Astrocyte of the spinal cord (primary cell): ENCODE results near the gene PTPRG.

Experiments
- DNase-seq: peaks from one replicate; pipeline ENCODE4 v3.0.0; 2011; ENCODE audit warnings: low read depth, low spot score
- H3K4me3 ChIP-seq: 2 replicates; pipeline ENCODE4 v1.5.1; 2011; ENCODE audit warnings: low read depth, mild to moderate bottlenecking, low read length, moderate library complexity
- CTCF ChIP-seq: IDR thresholded peaks from 2 replicates; pipeline ENCODE4 v1.5.1; 2012; ENCODE audit warnings: low read depth, mild to moderate bottlenecking, low read length, inconsistent platforms
- in situ Hi-C: cut with HindIII; loops from 2 replicates; pipeline ENCODE4 v1.10.0; 2017; ENCODE audit warnings: low sequenced_read_pairs

Gene PTPRG

GRCh38 chr3:61680617-61681016 lies 119.2 kb downstream of the PTPRG start:
- no peak for DNase-seq
- in situ Hi-C loops, result no loop called here
- no peak for TF ChIP-seq CTCF
- no peak overlapping the region for H3K4me3 ChIP-seq

- no peak overlapping the region for H3K4me3 ChIP-seq
- in situ Hi-C loops, result no loop called here
- DNase-seq, result no peak
- TF ChIP-seq CTCF, result no peak
These were observed 120.3 kb downstream of the PTPRG start for GRCh38 chr3:61681636-61682035.

GRCh38 chr3:61682671-61683548 lies 121.5 kb downstream of the PTPRG start:
- TF ChIP-seq CTCF, result no peak
- DNase-seq, result peak; percentile 52
- in situ Hi-C loops, result no loop called here
- H3K4me3 ChIP-seq, result no peak overlapping the region

- in situ Hi-C loops, result no loop called here
- H3K4me3 ChIP-seq, result no peak overlapping the region
- no peak for DNase-seq
- no peak for TF ChIP-seq CTCF
These were observed 122.3 kb downstream of the PTPRG start for GRCh38 chr3:61683549-61684236.

GRCh38 chr3:61684386-61684785 lies 123.0 kb downstream of the PTPRG start:
- no peak for DNase-seq
- no peak for TF ChIP-seq CTCF
- in situ Hi-C loops, result no loop called here
- no peak overlapping the region for H3K4me3 ChIP-seq

GRCh38 chr3:61685755-61686154 lies 124.4 kb downstream of the PTPRG start:
- H3K4me3 ChIP-seq, result no peak overlapping the region
- DNase-seq, result no peak
- no peak for TF ChIP-seq CTCF
- in situ Hi-C loops, result no loop called here
